Activated T-cell treated with anti-CD3 and anti-CD28 coated beads, Interleukin-2, amount 50 U/mL, for 1 hour (primary cell): ENCODE data around the gene TDG.

ENCODE experiments used
- DNase-seq: peaks from one replicate; pipeline ENCODE4 v3.0.0-alpha.2; 2020

The TDG gene

DNA sequence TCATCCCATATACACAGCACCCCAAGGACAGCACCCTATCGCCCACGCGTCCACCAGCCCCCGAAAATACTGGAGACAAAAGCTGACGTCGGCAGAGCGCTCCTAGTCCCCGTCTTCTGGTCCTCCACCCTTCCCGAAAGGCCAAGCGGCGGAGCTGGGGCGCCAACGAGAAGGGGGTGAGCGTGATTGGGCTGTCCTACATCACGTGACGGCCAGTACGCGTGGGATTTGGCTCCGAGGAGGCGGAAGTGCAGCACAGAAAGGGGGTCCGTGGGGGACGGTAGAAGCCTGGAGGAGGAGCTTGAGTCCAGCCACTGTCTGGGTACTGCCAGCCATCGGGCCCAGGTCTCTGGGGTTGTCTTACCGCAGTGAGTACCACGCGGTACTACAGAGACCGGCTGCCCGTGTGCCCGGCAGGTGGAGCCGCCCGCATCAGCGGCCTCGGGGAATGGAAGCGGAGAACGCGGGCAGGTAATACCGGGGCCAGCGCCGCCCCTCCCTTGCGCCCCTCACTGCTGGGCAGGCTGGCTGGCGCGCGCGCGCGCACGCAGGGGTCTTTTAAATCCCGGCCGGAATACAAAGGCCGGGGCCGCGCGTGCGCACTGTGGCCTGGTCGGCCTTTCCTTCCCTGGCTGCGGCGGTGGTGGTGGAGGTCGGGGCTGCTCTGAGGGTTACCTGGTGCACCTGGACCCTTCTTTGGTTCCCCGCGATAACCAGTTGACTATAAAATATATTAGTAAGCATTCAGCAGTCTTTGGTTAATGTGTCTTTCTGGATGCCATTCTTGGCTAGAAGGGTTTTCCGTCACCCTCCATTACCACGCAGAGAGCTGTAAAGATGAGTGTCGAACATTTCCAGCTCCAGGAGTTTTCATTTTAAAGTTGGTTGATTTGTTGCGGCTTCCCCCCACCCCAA, at the start of gene TDG:
TDG (plus strand) TSS at position 283 of the 915 bp plus-strand sequence; CDS start at position 449, 166 bp downstream.
- peak; percentile 91 for DNase-seq

DNA sequence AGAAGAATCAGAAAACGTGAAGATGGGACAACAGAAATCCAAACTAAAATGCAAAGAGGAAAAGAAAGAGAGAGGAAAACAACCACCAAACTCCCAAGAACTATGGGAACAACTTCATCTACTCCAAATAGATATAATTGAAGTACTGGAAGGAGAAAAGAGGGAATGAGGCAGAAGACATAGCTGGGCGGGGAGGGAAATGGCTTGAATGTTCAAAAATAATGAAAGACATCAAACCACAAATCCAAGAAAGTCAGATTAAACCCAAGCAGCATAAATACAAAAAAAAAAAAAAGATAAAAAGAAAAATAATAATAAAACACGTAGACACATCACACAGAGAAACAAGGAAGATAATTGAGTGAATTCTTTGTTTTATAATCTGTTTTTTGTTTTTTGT, 47.8 kb upstream of the TDG start:
- DNase-seq: no peak

DNA sequence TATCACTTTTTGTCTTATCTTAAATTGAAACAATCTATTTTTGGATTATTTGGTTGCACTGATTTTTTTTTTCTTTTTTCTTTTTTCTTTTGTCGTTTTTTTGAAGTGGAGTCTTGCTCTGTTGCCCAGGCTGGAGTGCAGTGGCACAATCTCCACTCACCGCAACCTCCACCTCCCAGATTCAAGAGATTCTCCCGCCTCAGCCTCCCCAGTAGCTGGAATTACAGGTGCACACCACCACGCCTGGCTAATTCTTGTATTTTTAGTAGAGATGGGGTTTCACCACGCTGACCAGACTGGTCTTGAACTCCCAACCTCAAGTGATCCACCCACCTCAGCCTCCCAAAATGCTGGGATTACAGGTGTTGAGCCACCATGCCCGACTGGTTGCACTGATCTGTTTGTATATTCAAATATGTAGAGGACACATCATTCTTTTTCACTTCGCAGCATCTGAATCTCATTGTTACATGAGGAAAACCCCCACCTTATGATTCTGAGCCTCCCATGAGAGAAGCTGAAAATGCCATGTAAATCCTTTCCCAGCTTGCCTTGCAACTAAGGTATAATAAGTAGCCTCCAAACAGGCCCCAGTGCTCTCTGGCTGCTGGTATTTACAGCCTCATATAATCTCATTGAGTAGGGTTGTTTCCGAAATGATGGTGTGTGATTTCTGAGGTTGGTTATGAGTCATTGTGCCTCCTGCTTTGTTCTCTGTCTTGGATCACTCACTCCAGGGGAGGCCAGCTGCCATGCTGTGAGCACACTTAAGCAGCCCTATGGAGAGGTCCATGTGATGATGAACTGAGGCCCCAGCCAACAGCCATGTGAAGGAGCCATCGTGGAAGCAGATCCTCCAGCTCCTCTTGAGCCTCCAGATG, 40.7 kb upstream of the TDG start:
- no peak for DNase-seq

DNA sequence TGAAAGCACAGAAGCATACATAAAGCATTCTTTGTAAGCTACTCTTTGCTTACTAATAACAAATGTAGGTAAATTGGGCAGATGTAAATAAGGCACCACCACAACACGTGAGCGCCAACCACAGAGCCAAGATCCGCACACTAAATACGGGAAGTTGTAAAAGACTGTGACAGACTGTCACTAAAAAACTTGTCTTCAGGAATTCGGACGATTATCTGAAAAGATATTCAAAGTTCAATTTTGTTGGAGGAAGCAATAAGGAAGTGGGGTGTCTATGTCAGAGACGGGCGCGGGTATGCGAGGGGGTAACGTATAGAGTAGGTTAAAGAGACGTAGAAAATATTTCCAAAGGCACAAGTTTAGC, 37.0 kb upstream of the TDG start:
- DNase-seq: peak; percentile 50

DNA sequence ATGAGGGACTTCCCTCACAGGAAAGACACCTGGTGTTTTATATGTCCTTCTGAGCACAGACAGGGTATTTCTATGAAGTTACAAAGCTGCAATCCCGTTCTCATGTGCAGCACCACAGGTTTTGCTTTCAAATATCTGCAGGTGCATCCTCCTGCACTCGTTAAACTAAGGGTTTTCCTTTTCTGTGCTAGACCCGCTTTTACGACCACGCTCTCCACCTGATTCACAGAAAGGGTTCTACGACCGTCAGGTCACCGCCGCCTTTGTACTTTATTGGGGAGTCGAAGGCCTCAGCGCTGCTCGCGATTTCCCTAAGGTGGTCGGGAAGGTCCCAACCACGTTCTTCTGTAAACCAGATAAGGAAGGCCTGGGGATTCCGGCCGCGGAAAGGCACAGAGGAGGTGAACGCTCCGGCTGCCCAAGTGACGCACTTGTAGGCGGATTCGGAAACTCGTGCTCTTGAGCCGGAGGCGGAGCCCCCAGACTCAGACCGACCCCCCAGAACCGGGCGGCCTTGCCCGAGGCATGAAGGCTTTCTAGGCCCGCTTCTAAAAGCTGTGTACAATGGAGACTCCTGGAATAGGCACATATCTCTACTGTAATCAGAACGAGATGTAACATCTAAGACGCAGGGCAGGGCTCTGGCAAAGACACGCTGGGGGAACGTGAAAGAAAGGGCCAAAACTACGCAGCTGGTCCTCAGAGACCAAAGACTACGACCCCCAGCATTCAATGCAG, 36.5 kb upstream of the TDG start:
- DNase-seq: peak; percentile 84

DNA sequence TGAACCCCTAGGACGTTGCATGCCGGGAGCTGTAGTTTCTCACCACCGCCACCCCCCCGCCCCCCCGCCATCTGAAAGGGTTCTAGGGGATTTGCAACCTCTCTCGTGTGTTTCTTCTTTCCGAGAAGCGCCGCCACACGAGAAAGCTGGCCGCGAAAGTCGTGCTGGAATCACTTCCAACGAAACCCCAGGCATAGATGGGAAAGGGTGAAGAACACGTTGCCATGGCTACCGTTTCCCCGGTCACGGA, 36.0 kb upstream of the TDG start:
- DNase-seq: no peak

DNA sequence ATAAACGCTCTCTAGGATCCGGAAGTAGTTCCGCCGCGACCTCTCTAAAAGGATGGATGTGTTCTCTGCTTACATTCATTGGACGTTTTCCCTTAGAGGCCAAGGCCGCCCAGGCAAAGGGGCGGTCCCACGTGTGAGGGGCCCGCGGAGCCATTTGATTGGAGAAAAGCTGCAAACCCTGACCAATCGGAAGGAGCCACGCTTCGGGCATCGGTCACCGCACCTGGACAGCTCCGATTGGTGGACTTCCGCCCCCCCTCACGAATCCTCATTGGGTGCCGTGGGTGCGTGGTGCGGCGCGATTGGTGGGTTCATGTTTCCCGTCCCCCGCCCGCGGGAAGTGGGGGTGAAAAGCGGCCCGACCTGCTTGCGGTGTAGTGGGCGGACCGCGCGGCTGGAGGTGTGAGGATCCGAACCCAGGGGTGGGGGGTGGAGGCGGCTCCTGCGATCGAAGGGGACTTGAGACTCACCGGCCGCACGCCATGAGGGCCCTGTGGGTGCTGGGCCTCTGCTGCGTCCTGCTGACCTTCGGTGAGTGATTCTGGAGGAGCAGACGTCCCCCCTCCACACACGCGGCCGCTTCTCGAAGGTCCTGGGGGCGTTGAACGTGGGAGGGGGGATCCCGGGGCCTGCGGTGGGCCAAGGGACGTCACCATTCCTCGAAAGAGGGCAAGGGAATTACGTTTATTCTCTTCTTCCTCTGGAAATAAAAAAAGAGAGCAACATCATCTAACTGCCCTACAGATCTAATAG, 35.5 kb upstream of the TDG start, which contains the start of gene HSP90B1:
HSP90B1 (plus strand) TSS at position 377 of the 753 bp plus-strand sequence; CDS start at position 483, 106 bp downstream.
- peak; percentile 98 for DNase-seq

DNA sequence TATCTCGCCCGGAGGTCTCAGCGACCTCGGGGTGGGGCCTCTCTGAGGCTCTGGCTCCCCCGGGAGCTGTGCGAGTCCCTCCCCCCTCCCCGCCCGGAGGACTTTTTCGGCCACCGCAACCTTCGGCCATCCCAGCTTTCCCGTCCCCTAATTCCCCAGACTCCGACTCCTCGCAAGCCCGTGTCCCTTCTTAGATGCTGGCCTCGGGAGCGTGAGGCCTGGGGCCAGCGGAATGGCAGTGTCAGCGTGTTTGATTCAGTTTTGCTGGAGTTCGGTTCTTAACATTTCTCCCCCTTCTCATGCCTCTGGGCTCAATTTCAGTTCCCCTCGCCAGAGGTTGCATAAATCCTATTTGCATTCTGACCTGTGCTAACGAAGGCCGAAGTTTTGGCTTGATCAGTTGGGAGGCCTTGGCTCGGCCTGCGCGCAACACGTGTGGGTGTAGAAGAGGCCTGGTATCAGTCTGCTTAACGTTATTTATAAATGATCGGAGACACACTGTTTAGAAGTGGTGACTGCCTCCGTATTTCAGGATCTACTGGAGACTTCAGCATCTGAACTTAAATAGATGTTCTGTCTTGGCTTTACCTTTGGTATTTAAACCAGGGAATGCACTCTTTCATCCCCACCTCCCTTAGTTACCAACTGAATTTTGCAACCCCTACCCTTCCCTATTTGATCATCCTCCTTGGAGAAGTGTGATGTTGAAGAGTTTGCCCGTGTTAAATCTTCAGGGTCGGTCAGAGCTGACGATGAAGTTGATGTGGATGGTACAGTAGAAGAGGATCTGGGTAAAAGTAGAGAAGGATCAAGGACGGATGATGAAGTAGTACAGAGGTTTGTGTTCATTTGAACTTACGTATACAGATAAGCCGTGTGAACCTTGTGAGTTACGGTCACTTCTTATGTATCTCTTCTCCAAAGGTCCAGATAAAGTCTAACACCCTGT, 34.6 kb upstream of the TDG start:
- DNase-seq: no peak

DNA sequence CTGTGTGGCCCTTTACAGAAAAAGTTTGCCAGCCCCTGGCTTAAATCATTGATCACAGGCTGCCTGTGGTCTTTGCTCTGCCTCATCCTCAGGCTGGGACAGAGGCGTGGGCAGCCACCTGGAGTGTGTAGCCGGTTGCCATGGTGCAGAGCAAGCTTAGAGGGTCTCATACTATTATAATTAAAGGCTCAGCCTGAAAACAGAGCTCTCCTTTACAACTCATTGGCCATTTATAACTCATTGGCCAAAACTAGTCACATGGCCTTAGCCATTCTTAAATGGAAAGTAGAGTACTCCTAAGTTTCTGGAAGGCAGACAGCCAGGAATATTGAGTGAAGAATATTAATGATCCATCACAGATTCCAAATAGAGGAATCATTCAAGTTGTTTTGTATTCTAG, 32.4 kb upstream of the TDG start:
- DNase-seq: no peak

DNA sequence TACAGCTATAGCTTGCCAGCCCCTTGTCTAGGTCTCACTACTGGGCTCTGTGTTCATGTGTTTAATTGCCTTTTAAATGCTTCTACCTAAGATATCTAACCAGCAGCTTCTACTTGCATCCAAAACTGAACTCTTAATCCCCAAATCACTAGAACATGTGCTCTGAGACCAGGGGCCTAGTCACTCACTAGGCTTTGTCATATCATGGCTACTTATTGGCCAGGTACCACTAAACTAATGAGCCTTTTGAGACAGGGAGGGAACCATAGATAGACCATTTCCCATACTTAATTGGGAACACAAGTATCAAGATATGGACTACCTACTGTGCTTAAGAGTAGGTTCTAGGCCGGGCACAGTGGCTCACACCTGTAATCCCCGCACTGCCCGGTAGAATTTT, 29.0 kb upstream of the TDG start:
- no peak for DNase-seq

DNA sequence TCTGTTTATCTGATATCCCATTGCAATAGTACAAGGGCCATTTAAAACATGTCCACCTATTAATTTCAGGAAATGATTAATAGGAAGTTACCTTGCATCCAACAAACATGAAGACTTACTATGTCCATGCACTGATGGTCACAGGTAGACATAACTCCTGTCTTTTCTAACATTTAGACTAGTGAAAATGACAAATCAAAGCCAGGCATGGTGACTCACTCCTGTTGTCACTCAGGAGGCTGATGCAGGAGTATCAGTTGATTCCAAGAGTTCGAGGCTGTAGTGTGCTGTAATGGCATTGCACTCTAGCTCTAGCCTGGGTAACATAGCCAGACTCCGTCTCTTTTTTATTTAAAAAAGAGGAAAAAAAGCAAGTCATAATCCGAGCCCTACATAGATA, 20.7 kb upstream of the TDG start:
- no peak for DNase-seq

DNA sequence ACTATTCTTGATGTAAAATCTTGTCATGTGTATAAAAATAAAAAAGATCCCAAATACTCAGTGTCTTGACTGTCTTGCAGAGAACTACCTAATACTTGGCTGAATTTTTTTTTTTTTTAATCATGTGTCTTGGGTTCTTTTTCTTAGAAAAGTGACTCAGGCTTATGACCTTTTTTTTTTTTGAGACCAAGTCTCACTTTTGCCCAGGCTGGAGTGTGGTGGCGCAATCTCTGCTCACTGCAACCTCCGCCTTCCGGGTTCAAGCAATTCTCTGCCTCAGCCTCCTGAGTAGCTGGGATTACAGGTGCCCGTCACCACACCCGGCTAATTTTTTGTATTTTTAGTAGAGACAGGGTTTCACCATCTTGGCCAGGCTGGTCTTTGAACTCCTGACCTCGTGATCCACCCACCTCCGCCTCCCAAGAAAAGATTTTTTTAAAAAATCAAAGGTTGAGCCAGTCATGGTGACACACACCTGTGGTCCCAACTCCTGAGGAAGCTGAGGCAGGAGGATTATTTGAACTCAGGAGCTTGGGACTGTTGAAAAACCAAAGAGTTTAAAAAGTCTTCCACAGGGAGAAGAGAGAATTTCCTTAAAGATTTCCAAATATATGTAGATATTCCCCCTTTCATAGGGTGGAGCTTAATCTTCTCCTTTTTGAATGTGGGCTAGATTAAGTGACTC, 17.7 kb upstream of the TDG start:
- no peak for DNase-seq

DNA sequence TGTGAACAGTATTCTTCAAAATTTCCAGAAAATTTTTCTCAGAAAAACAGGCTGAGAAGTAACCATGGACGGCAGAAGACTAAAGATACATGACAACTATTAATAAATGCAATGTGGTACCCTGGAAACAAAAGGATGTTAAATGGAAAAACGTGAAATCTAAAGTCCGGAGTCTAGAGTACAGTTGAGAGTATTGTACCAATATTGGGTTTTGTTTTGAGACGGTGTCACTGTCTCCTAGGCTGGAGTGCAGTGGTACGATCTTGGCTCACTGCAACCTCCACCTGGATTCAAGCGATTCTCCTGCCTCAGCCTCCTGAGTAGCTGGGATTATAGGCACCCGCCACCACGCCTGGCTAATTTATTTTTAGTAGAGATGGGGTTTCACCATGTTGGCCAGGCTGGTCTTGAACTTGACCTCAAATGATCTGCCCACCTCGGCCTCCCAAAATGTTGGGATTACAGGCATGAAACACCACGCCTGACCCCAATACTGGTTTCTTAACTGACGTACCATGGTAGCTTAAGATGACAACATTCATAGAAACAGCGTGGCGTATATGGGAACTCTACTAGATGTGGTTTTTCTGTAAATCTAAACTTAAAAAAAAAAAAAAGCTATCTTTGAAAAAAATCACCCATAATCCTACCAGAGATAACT, 16.8 kb upstream of the TDG start:
- DNase-seq: no peak

DNA sequence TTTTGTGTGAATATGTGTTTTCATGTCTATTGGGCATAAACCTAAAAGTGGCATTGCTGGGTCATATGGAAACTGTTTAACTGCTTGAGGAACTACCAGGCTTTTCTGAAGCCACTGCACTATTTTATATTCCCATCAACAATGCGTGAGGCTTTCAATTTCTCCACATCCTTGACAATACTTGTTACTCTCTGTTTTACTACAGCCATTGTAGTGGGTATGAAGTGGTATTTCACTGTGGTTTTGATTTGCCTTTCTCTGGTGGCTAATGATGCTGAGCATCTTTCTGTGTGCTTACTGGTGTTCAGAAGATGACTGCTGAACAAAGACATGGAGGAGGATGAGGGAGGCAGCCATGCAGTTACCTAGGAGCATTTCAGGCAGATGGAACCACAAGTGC, 13.2 kb upstream of the TDG start:
- DNase-seq: no peak

DNA sequence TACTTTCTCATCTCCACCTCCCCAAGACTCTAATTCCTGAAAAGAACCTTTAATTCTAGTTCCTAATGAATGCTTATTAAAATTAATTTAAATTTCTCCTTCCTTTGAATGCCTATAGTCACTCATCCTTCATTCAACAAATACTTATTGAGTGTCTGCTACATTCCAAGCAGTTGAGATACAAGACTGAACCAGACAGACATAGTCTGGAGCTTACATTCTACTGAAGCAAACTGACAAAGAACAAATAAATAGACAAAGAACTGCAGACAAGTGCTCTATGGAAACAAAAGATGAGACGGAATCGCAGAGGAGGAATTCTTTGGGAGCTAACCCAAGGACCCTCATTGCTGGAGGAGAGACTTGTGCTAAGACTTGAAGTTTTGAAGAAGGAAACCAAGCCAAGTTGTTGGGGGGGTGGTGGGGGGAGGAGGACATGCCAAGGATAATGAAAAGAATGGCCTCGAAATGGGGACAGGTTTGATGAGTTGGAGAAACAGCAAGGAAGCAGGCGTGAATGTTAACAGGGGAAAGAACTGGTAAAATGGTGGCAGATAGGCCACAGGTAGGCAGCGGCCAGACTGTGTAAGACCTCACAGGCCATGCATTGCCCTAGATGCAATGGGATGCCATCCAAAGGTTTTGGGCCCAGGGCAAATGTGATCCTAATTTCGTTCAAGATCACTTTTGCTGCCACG, 9.7 kb upstream of the TDG start:
- no peak for DNase-seq

DNA sequence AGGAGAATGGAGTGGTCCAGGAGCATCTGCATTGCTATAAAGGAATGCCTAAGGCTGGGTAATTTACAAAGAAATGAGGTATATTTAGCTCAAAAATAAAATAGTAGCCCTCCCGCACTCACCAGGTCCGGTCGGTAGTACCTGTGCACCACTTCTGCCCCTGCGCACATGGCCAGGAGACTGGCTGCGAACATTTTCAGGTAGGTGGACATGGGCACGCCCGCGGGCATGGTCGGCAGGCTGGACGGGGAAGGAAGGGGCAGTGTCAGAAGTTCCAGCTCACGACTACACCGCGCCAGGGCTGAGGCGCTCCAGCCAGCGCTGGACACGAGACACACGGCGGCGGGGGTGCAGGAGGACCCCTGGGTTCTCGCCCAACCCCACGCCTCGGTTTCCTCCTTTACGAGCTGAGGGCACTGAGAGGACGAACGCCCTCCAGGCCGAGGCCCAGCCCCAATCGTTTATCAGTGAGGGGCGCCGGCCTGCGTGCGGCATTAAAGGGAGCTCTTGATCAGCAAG, 9.1 kb upstream of the TDG start:
- DNase-seq: no peak

DNA sequence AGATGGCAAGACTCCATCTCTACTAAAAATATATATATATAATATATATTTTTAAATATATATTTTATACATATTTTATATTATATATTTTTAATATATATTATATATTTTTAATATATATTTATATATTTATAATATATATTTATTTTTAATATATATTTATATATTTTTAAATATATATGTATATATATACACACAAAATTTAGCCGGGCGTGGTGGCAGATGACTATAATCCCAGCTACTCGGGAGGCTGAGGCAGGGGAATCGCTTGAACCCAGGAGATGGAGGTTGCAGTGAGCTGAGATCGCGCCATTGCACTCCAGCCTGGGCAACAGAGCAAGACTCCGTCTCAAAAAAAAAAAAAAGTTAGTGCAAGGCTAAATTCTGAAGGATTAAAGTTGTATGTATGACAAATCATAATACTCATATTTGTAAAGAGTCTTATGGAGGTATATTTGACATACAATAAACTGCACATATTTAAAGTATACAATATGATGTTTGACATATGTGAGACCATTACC, 7.7 kb upstream of the TDG start:
- DNase-seq: no peak

DNA sequence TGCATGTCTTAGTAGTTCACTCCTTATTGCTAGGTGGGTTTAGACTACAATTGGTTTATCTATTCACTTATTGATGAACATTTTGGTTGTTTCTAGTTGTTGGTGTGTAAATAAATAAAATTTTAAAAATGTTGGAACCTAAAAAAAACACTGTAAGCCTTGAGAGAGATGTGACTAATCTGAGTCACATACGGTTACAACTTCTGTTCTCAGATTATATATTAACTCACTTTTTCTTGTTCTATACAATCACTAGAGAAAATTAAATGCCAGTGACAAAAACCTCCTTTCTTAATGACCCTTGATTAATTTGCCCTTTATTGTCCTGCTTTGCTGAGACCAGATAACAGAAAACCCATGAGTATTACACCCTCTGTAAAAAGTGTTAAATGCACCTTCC, 7.1 kb upstream of the TDG start:
- no peak for DNase-seq

DNA sequence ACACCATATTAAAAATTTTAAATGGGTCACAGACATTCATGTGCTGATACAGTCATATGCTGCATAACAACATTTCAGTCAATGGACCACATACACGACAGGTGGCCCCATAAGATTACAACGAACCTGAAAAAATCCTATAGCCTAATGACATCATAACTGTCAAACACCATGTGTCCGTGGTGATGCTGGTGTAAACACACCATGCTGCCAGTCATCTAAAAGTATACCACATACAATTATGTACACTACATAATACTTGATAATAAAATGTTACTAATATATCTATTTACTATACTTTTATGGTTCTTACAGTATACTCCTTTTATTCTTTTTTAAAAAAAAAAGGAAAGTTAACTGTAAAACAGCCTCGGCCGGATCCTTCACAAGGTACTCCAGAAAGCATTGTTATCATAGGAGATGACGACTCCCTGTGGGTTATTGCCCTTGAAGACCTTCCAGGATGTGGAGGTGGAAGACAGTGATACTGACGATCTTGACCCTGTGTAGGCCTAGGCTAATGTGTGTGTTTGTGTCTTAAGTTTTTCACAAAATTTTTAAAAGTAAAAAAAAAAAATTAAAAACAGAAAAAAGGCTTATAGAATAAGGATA, 5.0 kb upstream of the TDG start:
- no peak for DNase-seq
